GM12891 (cell line): ENCODE measurements around the gene MEI1.

Source experiments
- DNase-seq: peaks from one replicate; pipeline ENCODE4 v3.0.0; 2011; ENCODE audit warnings: low spot score; ENCODE audit not compliant: insufficient read length
- FAIRE-seq: peaks from 2 replicates; lab custom pipeline; 2011; peaks lifted over from hg19 to GRCh38; lab: Jason Lieb, UNC
- PAX5 ChIP-seq: IDR thresholded peaks from 2 replicates; pipeline ENCODE4 v1.6.1; 2011; ENCODE audit warnings: low read length, moderate library complexity, mild to moderate bottlenecking; ENCODE audit not compliant: insufficient read depth, severe bottlenecking
- POLR2A ChIP-seq: IDR thresholded peaks from 2 replicates; pipeline ENCODE4 v1.6.1; 2011; ENCODE audit warnings: low read depth, low read length, control low read depth
- POLR2AphosphoS5 ChIP-seq: IDR thresholded peaks from 2 replicates; pipeline ENCODE4 v1.6.1; 2011; ENCODE audit warnings: low read depth, low read length, control low read depth
- POU2F2 ChIP-seq: IDR thresholded peaks from 2 replicates; pipeline ENCODE4 v1.6.1; 2011; ENCODE audit warnings: low read depth, mild to moderate bottlenecking, control low read depth, low read length, moderate library complexity
- SPI1 ChIP-seq: IDR thresholded peaks from 2 replicates; pipeline ENCODE4 v1.6.1; 2011; ENCODE audit warnings: low read depth, low read length, control low read depth
- TAF1 ChIP-seq: IDR thresholded peaks from 2 replicates; pipeline ENCODE4 v1.6.1; 2011; ENCODE audit warnings: low read depth, low read length, control low read depth

Gene MEI1

DNA sequence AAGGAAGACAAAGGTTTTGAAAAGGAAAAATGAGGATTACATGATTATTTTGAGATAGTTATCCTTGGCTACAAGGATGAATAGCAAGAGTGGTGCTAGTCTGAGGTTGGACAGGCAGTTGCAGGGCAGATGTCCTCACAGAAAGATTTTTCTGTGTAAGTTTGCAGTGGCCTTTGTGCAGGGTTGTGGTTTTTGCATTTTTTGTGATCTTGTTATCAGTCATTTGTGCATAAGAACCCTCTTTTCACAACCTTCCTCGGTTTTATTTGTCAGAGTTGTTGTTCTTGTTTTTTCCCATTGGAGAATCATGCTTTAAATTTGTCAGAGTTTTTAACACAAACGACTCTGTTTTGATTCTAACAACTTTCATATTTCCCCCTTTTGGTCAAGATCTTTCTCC is 102.6 kb downstream of the MEI1 start:
- FAIRE-seq, result no peak

DNA sequence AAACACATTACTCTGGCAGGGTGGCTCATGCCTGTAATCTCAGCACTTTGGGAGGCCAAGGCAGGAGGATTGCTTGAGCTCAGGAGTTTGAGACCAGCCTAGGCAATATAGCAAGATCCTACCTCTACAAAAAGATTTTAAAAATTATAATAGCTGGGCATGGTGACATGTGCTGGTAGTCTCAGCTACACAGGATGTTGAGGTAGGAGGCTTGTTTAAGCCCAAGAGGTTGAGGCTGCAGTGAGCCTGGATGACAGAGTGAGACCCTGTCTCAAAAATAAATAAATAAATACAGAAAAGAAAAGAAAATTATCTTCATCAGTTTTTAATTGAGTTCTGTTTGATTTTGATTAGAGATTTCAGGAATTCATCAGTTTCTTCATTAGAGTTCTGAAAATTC is 106.3 kb downstream of the MEI1 start:
- no peak for FAIRE-seq
- TF ChIP-seq POLR2AphosphoS5 (no peak), TAF1 (no peak), SPI1 (no peak), POLR2A (no peak), PAX5 (no peak), POU2F2 (no peak)
- no peak for DNase-seq

More for the DNA sequence above, 102.6 kb downstream of the MEI1 start:
- TF ChIP-seq SPI1 (no peak), TAF1 (no peak), POU2F2 (no peak), PAX5 (no peak), POLR2A (no peak), POLR2AphosphoS5 (no peak)
- DNase-seq, result no peak

DNA sequence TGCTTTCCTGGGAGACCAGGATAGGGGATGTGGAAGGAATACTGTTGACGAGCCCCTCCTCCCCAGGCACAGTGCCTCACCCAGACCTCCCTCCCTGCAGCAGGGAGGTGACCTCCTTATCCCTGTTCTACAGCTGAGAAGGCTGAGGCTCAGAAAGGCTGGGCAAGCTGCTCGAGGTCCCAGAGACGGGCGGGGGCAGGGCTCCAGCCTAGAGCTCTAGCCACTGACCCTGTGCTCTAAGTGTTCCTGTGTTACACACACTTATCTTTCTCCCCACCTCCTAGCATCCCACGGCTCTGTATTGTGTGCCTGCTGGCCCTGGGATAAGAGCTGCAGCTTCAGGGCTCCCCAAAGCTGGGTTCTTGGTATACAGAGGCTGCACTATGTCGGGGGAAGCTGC is 109.1 kb downstream of the MEI1 start:
- TF ChIP-seq TAF1 (no peak), POU2F2 (no peak), POLR2A (no peak), SPI1 (no peak), PAX5 (no peak)
- FAIRE-seq, result no peak
- no peak for DNase-seq

- FAIRE-seq, result no peak
- TF ChIP-seq POU2F2 (no peak), POLR2AphosphoS5 (no peak), POLR2A (no peak), TAF1 (no peak), SPI1 (no peak), PAX5 (no peak)
- DNase-seq, result no peak
Measured at GRCh38 chr22:41810022-41810421, 110.7 kb downstream of the MEI1 start.

DNA sequence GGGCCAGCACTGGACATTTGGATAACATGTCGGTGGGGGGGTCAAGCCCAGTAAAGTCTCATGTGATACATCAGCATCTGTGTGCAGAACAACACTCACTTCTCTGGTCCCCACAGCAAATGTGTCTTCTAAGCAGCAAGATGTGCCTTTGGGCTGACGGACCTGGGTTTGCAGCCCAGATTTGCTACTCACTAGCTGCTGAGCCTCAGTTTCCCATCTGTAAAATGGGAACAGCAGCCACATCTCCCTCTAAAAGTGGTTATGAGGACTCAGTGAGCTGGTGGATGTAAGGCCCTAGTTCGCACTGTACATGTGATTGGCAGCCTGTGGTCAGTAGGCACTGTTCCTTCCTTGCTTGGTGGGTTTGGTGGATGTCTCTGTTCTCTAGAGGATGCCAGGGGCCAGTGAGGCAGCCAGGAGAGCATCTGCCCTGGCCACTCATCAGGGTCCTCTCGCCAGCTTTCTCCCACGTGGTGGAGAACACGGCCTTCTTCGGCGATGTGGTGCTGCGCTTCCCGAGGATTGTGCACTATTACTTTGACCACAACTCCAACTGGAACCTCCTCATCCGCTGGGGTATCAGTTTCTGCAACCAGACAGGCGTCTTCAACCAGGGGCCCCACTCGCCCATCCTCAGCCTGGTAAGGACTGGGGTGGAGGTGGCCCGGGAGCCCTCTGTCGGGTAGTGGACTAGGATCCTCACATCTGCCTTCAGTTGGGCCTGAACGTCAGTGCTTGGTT is 113.7 kb downstream of the MEI1 start:
- DNase-seq, result no peak
- FAIRE-seq, result no peak
- TF ChIP-seq POU2F2, result no peak

DNA sequence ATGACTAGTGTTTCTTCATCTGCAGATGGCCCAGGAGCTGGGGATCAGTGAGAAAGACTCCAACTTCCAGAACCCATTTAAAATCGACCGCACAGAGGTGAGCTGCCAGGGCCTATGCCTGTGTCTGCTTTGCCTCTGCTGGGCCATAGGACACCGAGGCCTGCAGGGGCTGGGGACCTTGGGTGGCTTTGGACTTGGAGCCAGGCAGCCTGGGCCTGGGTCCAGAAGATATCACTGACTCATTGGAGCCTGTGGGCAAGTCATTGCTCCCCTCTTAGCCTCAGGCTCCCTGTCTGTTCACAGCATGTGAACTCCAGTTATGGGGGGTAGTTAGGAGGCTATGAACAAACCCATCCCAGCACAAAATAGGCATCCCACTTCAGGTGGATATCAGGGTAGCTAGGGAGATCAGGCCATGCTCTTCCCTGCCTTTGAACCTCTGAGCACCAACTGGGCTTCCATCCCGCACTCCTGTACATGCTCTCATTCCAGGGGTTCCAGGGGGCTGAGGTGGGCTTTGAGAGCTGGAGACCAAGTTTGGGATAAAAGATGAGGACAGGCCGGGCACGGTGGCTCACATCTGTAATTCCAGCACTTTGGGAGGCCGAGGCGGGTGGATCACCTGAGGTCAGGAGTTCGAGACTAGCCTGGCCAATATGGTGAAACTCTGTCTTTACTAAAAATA is 114.6 kb downstream of the MEI1 start:
- no peak for FAIRE-seq
- DNase-seq, result no peak
- TF ChIP-seq TAF1, result no peak
- no peak for TF ChIP-seq POLR2AphosphoS5
- TF ChIP-seq POLR2A, result no peak
- no peak for TF ChIP-seq SPI1
- no peak for TF ChIP-seq POU2F2
- TF ChIP-seq PAX5, result no peak

DNA sequence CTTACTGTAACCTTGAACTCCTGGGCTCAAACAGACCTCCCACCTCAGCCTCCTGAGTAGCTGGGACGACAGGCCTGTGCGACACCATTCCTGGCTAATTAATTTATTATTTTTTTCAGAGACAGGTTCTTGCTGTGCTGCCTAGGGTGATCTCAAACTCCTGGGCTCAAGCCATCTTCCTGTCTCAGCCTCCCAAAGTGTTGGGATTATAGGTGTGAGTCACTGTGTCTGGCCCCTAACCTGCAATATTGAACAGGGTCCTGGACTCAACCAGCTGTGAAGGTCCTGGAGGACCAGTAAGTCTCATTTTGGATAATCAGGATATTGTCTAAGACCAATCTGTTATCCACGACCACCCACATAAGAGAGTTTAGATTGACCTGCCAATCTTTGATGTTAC is 116.4 kb downstream of the MEI1 start:
- TF ChIP-seq SPI1 (no peak), POU2F2 (no peak), POLR2A (no peak), POLR2AphosphoS5 (no peak), PAX5 (no peak), TAF1 (no peak)
- DNase-seq, result no peak
- FAIRE-seq, result no peak

- no peak for DNase-seq
- FAIRE-seq, result peak; percentile 28
- TF ChIP-seq PAX5, result no peak
- TF ChIP-seq POLR2AphosphoS5, result no peak
- no peak for TF ChIP-seq POLR2A
- TF ChIP-seq TAF1, result no peak
- TF ChIP-seq POU2F2, result no peak
- TF ChIP-seq SPI1, result no peak
Measured at GRCh38 chr22:41816241-41816640, 116.9 kb downstream of the MEI1 start.

GRCh38 chr22:41816871-41817270 is 117.6 kb downstream of the MEI1 start:
- FAIRE-seq, result no peak
- TF ChIP-seq SPI1 (no peak), TAF1 (no peak), POLR2AphosphoS5 (no peak), POLR2A (no peak)
- DNase-seq, result no peak
